Lung (tissue), 4 donors: ENCODE measurements around the gene CCZ1B. TPM values are rescaled to one million over a fixed set of nuclear protein-coding genes. Genes with fewer than 3 reads are reported as not detected.

Experiments
- polyA plus RNA-seq, 2 donors: library from polyadenylated mRNA; stranded (reverse); fragments of 200-250 nt; gene quantifications; one replicate each; pipeline ENCODE4 v1.2.1, GENCODE V29; 2013
- total RNA-seq, 2 donors: library from RNA; depleted of rRNA in 1 of 2; stranded (reverse); fragments of >200 nt in 1 of 2; gene quantifications; one replicate each; pipeline ENCODE4 v1.2.1, GENCODE V29; 2014 to 2021
- donor health status: Bipolar disorder and iron deficiency.
- donor health status: healthy.
- donor health status: DM: yes; HTN: yes; CAD: no.

CCZ1B gene
- total and polyA plus RNA-seq, 4 donors = 19.5 to 66.1 (median 45.1) TPM

Other genes with a start within 250 kb of the CCZ1B start
- 10 to 100 TPM; 57.3 to 79.6 TPM for gene ZDHHC4, start 248.8 kb downstream of the CCZ1B start, total RNA-seq
- gene ZDHHC4, start 248.8 kb downstream of the CCZ1B start, polyA plus RNA-seq = 10 to 100 TPM; 44.1 to 46.4 TPM
- 10 to 100 TPM; 24.7 to 34.5 TPM for gene INTS15, start 236.3 kb downstream of the CCZ1B start, total RNA-seq
- 10 to 100 TPM; 13.8 to 20.2 TPM for gene INTS15, start 236.3 kb downstream of the CCZ1B start, polyA plus RNA-seq
- 1 to 10 TPM; 5.3 to 7.6 TPM for gene ZNF853, start 210.7 kb downstream of the CCZ1B start, total RNA-seq
- 1 to 10 TPM; 1.4 to 2.3 TPM for gene ZNF853, start 210.7 kb downstream of the CCZ1B start, polyA plus RNA-seq
- gene ZNF316, start 189.0 kb downstream of the CCZ1B start, total RNA-seq = 10 to 100 TPM; 20.9 to 38.5 TPM
- 10 to 100 TPM; 23.3 to 24.6 TPM for gene ZNF316, start 189.0 kb downstream of the CCZ1B start, polyA plus RNA-seq
- 10 to 100 TPM; 22.6 to 36.5 TPM for gene ZNF12, start 119.3 kb downstream of the CCZ1B start, total RNA-seq
- gene ZNF12, start 119.3 kb downstream of the CCZ1B start, polyA plus RNA-seq = 1 to 10 TPM; 9.3 to 9.4 TPM
- gene RSPH10B2, start 72.2 kb downstream of the CCZ1B start, total RNA-seq = 1 to 10 TPM; 5.2 to 9.0 TPM
- 1 to 10 TPM; 1.4 to 3.8 TPM for gene RSPH10B2, start 72.2 kb downstream of the CCZ1B start, polyA plus RNA-seq